Suppressor macrophage treated with lipopolysaccharide for 1 hour (primary cell): ENCODE data around the gene SLC12A7.
A peak's percentile ranks its signal among the peaks of the same experiment; 100 is the strongest.
"Not testable (repeated sequence)": the region's sequence is repeated elsewhere in the genome, so short reads cannot be mapped to it uniquely, and the experiment has no call there.

Source experiments
- DNase-seq, 3 donors: peaks; one replicate each; pipeline ENCODE4 v3.0.0-alpha.2; 2020 to 2022

SLC12A7 gene

DNA sequence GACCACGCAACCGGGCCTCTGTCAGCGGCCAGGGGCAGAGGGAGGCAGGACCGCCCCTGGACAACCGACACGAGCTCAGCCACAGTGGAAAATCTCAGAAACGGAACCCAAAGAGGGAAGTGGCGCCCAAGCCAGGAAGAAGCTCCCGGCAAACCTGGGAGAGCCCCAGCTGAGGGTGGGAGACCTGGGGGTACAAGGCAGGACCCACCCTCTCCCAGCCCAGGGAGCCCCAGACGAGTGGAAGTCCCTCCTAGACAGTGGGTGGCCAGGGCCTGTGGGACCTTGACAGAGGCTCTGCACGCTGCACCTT lies 3.0 kb downstream of the SLC12A7 start:
- peak; percentile 72 to 84 (median 83) for DNase-seq

DNA sequence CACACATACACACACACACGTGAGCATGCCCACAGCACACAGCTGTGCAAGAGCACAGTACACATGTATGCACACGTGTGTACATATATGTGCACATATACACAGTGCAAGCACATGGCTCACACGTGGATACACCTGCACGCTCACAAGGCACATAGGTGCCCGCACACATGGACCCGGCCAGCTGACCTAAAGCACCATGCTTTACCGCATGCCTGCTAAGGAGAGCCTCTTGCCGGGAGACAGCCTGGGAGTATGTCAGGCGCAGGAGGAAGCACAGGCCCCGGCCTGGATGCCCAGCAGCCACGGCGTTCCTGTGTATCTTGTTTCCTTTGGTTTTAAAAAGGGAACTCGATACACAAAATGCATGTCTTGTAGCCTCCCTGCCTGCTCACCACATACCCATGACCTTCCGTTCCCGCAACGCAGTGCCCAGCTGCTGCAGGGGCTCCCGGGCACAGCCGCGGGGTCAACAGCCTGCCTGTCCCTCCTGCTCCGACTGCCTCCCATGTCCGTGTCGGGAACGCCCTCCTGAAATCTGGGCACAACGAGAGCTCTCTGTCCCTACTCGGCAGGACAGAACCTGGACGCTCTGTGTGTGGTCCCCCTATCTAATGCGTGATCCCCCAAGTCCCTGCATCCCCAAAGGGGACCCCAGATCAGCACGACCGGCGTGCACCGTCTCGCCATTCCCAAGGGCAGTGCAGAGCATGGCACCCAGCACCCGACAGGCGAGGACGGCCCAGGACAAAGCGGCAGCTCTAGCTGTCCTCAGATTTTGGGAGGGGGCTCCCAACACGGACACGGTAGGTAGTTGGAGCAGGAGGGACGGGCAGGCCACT lies 3.6 kb downstream of the SLC12A7 start:
- peak; percentile 52 to 67 (median 57) for DNase-seq

DNA sequence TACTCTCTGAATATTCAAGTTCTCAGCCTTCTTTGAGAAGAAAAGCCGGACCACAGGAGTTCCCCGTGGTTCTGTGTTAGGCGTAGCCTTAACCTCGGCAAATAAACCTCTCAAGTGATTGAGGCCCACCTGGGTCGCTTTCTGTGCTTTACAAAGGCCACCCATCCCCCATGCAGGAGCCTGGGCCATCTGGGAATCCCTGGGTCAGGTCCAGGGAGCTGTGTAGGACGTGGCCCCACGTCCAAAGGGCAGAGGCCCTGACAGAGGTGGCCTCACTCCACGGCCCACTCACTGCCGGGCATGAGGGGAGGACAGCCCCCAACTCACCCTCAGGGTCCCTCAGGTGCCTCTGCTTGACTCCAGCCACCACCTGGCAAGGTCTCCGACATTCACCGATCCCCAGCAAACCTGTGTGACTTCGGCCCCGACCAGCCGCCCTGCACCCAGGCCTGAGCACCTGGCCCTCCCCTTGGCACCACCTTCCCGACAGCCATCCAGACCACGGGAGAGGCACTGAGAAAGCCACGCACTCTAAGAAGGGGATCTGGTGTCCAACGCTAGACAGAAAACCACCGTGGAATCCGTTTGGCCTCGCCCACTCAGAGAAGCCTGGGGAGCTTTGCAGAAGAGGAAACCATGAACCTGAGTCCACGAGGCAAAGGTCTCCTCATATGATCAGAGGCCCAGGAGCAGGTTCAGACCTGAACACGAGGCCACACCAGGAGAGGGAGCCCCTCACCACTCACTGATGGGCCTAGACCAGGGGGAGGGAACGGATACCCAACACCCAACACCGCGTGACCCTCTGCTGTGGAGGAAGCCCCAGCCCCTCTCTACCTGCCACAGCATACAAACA lies 4.5 kb downstream of the SLC12A7 start:
- peak; percentile 60 to 69 (median 65) for DNase-seq

DNA sequence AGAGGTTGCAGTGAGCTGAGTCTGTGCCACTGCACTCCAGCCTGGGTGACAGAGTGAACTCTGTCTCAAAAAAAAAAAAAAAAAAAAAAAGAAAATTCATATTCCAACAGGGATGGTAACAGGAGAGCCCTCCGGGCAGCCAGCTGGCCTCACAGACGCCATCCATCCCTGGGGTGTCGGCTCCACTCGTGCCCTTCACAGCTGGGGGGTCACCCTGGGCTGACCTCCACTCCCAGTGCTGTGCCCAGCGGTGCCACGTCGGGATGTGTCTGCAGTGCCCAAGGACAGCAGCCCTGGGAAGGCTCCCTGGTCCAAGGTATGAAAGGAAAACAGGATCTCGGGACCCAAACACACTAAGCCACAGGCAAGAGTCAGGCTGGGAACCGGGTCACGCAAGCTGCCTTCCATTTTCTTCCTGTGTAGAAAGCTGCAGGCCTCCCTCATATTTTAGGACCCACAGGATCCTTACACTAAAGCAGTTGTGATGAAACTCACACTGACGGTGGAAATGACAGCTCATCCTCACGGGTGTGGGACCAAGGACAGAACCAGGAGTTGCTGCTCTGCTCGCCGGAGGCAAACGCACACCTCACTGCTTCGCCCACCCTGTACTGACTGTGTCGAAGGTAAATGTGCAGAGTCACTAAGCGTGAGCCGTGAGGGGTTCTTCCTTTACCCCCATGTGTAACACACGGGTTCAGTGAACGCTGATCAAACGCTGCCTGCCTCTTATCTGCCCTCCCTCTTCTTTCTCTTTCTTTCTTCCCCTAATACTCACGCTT lies 5.3 kb downstream of the SLC12A7 start:
- peak; percentile 71 to 82 (median 75) for DNase-seq

DNA sequence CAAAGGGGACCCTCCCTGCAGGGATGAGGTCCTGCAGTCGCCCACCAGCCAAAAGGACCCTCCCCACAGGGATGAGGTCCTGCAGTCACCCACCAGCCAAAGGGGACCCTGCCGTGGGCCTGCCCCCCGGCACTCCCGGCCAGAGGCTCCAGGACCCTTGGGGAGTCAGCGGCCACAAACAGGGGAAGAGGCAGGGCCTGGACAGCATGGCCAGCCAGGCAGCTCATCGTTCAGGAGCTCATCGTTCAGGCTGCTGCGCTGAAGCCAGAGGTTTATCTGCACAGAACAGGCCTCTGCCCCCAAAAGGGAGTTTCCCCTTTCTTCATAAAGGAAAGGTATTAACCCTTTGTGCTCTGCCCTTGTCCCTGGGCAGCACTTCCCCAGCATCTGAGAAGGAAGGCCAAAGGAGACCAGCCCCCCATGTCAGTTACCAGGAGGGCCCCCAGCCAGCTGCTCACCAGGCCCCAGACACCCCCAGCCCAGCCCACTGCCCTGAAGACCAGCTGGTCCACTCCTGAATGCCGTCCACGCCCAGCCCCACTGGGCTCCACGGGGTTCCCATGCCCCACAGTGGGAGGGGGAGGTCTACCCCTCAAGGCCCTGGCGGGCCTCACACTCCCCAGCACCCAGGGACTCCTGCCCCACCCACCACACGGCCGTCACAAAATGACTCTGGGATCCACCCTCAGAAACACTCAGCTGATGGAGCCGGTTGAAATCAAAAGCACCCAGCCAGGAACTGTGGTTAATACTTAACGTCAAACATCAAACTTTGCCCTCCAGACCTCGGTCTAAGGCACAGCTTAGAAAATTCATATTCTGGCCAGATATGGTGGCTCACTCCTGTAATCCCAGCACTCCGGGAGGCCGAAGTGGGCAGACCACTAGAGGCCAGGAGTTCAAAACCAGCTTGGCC lies 6.3 kb downstream of the SLC12A7 start:
- DNase-seq = peak; percentile 43 to 79 (median 67)

DNA sequence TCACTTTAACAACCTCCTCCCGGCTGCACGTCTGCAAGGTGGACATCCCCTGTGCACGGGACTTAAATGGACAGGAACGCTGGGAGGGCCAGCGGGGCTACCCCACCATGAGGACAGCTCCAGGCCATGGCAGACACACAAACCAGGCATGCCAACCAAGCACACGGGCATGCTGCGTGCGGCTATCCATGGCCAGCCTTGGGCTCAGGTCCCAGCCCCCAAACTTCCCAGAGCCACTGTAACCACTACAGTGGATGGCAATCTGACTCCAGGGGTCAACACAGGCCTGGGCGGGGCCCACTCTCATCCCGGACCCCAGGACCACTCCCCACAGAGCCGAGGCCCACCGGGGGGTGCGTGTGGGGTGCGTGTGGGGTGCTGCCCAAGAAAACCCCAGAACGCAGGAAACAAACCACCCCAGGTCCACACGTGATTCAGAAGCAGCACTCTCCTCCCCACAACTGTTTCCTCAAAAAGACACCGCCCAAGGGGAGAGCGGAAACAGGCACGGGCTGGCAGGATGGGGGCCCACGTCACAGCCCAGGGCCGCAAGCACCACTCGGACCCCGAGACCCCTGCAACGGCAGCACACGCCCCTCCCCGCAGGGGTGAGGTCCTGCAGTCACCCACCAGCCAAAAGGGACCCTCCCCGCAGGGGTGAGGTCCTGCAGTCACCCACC lies 7.4 kb downstream of the SLC12A7 start:
- DNase-seq = peak; percentile 45 to 76 (median 70)

DNA sequence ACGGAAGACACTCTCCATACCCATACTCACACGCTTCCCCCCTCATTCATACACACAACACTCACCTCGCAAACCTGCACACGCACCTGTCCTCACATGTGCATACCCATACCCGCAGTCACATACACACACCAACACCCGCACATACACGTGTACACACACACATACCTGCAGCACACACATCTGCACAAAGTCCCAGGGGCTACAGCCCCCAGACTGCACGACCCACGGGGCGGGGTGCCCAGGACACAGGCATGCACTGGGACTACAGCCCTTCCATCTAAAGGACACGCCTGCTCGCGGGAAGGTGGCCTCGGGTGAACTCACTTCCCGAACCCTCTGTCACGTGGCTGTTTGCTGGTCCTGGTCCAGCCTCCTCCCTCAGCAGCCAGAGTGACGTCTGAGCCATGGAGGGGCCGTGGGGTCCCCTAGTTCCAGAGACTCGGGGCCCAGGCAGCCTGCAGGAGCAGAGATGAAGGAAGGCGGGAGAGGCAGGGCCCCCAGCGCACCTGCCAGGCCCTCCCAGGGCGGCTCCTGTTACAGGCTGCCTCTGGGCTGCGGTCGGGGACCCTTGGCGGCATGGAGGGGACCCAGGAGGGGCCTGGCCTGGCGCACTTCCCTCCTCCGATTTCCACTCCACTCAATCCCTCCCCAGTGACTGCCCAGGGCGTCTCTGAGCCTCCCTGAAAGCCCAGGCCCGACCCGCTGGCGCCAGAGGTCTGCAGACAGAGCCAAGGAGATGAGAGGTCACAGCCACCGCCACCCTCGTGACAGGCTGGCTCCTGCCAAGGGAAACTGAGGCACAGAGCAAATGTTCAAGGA lies 8.1 kb downstream of the SLC12A7 start:
- peak in 2 of 3 donors; percentile 39 to 64 for DNase-seq

DNA sequence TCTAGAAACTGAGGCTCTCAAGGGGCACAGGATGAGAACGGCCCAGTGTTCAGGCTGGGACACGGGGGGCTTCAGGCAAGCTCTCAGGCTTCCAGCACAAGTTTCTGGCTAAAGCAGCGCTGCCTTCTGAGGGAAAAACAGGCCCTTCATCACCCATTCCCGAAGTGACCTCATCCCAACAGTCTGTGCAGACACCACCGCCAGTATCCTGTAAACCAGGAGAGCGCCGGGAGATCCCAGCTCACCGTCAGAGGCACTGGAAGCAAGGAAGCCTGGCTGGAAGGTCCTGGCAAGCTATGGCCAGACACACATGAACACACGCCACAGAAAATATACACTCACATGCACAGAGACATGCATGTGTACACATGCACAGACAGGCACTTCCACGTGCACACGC lies 8.8 kb downstream of the SLC12A7 start:
- DNase-seq = no peak

DNA sequence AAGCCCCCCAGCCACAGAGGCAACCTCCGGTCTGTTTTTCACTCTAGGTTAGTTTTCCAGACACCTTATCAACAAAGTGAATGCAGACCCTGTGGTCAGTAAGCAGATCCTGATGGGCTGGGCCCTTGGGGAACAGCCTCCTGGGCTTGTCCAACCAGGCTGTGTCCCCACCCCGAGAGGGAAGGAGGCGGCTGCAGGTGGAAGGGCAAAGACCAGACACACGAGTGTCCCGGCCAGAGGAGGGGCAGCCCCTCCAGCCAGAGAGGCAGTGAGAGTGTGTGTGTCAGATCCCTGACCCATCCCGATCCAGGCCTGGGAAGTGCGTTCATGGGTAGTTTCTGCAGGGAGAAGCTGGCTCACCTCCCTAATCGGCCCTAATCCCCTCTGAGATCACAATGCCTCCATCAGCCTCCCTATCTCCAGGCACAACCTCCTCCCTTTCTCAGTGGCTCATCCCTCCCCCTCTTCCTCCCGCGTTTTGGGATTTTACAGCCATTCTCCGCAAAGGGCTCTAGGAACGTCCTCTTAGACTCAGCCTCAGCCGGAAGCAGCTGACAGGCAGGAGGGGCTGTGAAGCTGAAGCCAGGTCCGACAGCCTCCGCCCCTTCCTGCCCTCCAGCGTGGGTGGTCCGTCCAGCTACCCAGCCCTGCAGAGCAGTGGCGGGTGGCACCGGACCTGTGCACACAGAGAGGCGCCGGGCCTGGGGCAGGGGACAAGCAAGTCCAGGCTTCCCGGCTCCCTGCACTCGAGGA lies 9.7 kb downstream of the SLC12A7 start:
- peak; percentile 24 to 81 (median 64) for DNase-seq

DNA sequence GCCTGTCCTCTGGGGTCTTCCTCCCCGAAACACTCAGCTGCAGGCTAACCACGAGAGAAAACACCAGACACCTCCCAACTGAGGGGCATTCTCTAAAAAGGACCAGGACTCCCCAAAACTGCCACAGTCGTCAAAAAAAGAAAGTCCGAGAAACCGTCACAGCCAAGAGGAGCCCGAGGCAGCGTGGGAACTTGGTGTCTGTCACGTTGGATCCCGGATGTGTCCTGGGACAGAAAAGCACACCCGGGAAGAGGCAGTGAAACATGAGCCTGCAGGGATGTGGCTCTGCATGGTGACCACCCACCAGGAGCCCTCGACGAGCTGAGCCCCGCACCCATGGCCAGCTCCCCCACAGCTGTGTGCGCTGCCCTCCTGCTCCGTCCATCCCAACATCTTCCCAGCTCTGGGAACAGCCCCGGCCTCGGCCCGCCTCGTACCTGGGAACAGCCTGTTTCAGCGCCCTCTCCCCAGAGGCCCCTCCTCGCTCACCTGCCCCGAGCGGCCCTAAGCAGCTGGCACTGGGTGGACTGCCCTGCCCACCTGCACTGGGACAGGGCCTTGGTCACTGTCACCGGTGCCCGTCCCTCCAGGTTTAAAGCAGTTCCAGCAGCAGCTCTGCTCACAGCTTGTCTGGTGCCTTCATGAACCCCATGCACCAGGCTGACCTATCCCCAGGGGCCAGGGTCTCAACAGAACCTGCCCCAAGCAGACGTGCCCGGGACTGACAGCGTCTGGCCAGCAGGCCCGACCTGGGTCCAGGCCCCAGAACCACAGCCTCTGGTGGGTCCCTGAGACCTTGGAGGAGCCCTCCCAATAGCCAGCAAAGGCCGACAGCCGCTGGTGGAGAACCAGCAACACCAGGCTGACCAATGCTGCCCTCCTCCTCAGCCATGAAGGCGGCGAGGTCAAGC lies 10.9 kb downstream of the SLC12A7 start:
- DNase-seq = no peak

DNA sequence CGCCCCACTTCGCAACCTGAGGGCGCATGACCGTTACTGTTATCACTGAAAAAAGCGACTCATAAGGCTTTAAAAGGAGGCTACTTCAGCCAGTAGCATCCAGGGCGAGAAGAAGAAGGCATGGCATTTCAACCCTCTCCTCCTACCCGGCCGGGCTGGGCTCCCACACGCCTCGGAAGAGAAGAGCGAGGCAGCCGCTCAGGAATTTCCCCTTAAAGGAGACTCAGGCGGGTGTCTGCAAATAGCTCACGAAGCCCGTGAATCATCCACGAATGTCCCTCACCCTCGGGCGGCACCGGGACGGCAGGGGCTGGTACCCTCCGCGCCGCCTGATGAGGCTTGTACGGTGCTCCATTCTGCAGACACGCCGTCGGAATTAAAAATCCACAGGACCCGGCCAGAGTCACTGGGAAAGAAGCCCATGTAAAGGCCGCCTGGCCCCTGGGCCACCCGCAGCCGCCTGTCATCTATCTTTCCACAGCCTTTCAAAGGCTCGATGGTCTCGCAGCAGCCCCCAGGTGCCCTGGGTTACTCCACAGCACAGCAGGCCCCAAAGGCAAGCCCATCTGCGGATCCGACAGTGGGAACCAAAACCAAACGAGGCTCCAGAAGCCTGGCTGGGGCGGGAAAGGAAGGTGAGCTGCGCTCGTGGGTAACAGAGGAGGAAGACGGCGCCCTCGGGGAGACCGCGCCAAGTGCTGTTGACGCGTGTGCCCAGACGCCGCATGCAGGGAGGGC lies 11.8 kb downstream of the SLC12A7 start:
- no peak for DNase-seq

DNA sequence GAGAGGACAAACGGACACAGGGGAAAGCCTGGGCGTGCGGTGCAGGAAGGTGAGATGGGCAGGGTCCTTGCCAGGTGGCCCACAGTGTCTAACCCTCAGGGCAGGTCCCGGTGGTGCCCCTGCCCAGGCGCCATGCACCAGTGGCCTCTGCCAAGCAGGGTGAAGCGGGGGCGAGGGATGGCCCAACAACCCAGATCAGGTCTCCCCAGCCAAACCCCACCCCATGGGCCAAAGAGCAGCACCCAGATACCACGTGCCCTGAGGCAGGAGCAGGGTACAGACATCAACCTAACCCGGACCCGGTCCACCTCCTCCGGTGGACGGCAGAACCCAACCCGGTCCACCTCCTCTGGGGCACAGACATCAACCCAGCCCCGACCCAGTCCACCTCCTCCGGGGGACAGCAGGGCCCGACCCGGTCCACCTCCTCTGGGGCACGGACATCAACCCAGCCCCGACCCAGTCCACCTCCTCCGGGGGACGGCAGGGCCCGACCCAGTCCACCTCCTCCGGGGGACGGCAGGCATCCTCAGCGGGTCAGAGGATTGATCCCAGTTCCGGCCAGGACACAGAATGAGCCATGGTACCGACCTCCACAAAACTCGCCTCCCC lies 12.8 kb downstream of the SLC12A7 start:
- no peak for DNase-seq

DNA sequence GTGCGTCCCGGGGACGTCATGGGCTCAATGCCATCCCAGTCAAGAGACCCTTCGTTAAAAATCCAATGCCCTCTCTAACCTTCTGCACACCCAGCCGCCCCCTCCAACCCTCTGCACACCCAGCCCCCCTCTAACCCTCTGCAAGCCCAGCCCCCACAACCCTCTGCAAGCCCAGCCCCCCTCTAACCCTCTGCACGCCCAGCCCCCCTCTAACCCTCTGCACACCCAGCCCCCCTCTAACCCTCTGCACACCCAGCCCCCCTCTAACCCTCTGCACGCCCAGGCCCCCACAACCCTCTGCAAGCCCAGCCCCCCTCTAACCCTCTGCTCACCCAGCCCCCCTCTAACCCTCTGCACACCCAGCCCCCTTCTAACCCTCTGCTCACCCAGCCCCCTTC lies 13.9 kb downstream of the SLC12A7 start:
- DNase-seq = not testable (repeated sequence)

DNA sequence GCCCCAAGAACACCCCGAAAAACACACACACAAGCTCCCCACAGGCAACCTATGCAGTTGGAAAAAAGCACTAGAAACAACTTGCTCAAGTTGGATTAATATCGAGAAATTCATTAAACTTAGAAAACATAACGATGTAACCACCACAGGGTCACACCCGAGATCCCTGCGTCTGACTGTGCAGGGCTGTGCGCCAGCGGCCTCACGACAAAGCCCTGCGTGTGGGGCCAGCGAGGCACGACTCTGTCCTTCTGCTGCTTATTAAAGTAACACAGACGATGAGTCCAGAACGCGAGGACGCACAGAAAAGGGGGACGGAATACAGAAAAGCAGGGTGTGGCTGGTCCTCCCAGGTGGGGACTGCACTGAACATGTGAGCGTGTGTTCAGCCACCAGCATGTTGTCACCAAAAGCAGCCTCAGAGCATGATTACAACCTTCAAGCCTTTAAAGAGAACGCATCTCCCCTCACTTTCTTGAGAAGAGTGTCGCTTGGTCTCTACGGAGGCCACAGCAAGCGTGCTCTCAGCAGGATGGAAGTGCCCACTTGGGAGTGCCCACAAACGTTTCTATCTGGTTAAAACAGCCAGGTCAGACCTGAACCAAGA lies 14.4 kb downstream of the SLC12A7 start:
- DNase-seq = no peak

DNA sequence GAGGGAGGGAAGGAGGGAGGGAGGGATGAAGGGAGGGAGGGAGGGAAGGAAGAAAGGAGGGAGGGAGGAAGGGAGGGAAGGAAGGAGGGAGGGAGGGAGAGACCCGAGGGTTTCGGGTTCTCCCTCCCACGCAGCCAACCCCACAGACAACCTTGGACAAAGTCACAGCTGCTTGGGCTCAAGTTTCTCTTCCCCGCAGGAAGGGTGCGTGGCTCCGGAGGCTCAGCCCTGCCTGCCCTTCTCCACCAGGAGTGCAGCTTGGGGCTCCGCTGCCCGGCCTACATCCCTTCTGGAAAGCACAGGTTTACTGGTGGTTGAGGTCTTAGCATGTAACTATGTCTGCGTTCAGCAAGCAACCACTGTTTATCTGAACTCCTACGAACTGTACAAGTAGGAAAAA lies 15.0 kb downstream of the SLC12A7 start:
- no peak for DNase-seq

DNA sequence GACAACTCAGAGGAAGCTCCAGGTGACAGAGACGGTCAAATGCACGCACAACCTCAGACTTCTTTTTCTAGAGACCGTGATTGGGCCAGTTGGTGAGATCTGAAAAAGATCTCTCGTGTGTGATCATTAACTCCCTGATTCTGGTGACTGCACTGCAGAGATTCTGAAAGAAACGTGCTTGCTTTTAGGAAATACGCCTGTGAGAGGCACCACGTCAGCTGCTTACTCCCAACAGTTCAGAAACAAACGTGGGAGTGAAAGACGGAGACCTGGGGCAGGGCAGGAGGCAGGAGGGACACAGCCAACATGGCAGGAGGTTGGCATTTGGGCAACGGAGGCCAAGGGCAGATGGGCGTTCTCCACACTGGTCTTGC lies 15.9 kb downstream of the SLC12A7 start:
- no peak for DNase-seq
